Panc1 (cell line): Measurements from ENCODE around the gene SLC25A5.

Experiments
- TF ChIP-seq, protein P1 (sequence below): fragments of 450-650 bp; IDR thresholded peaks from 2 replicates; pipeline ENCODE4 v1.5.1; 2017; ENCODE audit warnings: mild to moderate bottlenecking
- TF ChIP-seq, protein P2 (sequence below), 2 experiments: IDR thresholded peaks; 2 replicates each; pipeline ENCODE4 v1.6.1; 2011 to 2012; ENCODE audit warnings: low read depth in 2 of 2, control low read depth in 1 of 2, low read length in 1 of 2, mild to moderate bottlenecking in 1 of 2, moderate library complexity in 1 of 2; ENCODE audit not compliant: insufficient read depth in 1 of 2

DNA sequence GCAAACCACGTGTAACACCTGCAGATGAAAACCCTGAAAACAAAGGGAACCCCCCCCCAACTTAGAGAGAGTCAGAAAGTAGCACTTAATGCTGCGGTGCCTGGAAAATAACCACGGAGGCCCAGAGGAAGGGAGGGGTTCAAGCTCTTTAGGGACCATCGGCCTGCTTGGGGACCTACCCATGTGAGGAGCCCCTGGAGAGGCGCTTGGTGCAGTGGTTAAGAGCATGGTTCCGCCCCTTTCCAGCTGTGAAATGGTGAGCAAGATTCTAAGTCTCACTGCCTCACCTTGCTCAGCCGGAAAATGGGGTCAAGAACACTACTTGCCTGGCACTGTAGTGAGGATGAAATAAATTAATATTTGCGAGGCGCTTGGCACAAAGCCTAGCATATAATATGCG lies 13.8 kb downstream of the SLC25A5 start:
- TF ChIP-seq, protein P1, sequence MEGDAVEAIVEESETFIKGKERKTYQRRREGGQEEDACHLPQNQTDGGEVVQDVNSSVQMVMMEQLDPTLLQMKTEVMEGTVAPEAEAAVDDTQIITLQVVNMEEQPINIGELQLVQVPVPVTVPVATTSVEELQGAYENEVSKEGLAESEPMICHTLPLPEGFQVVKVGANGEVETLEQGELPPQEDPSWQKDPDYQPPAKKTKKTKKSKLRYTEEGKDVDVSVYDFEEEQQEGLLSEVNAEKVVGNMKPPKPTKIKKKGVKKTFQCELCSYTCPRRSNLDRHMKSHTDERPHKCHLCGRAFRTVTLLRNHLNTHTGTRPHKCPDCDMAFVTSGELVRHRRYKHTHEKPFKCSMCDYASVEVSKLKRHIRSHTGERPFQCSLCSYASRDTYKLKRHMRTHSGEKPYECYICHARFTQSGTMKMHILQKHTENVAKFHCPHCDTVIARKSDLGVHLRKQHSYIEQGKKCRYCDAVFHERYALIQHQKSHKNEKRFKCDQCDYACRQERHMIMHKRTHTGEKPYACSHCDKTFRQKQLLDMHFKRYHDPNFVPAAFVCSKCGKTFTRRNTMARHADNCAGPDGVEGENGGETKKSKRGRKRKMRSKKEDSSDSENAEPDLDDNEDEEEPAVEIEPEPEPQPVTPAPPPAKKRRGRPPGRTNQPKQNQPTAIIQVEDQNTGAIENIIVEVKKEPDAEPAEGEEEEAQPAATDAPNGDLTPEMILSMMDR = no peak
- TF ChIP-seq, protein P2, sequence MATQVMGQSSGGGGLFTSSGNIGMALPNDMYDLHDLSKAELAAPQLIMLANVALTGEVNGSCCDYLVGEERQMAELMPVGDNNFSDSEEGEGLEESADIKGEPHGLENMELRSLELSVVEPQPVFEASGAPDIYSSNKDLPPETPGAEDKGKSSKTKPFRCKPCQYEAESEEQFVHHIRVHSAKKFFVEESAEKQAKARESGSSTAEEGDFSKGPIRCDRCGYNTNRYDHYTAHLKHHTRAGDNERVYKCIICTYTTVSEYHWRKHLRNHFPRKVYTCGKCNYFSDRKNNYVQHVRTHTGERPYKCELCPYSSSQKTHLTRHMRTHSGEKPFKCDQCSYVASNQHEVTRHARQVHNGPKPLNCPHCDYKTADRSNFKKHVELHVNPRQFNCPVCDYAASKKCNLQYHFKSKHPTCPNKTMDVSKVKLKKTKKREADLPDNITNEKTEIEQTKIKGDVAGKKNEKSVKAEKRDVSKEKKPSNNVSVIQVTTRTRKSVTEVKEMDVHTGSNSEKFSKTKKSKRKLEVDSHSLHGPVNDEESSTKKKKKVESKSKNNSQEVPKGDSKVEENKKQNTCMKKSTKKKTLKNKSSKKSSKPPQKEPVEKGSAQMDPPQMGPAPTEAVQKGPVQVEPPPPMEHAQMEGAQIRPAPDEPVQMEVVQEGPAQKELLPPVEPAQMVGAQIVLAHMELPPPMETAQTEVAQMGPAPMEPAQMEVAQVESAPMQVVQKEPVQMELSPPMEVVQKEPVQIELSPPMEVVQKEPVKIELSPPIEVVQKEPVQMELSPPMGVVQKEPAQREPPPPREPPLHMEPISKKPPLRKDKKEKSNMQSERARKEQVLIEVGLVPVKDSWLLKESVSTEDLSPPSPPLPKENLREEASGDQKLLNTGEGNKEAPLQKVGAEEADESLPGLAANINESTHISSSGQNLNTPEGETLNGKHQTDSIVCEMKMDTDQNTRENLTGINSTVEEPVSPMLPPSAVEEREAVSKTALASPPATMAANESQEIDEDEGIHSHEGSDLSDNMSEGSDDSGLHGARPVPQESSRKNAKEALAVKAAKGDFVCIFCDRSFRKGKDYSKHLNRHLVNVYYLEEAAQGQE (IDR thresholded peaks at IDR 0.05; ENCODE audit: insufficient read depth in 1 of 2, low read depth in 2 of 2, low read length in 1 of 2) = no peak
